Measurements from ENCODE around the gene SDK1.

DNA sequence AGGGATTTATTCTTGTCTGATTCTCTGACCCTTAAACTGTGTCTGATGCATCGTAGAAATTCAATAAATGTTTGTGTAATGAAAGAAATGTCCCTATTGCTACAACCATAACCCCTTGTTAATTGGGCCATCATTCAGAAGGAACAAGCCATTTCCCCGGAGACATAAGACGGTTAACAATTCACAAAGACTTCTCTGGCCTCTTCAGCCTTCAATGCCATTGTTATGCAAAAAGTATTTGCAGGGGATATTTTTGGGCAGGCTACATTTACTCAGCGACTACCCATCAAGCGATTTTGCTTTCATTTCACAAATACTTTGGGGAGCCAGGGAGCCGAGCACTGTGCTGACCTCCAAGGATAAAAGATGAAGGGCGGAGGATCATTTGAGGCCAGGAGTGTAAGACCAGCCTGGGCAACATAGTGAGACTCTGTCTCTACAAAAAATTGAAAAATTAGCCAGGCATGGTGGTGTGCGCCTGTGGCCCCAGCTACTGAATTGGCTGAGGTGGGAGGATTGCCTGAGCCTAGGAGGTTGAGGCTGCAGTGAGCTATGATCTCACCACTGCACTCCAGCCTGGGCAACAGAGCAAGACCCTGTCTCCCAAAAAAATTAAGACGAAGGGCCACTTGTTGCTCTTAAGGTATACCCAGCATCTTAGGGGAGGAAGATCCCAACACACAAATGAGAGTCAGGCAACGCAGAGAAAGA lies 20.0 kb upstream of the SDK1 start:
- TF ChIP-seq POLR2A (IDR thresholded peaks at IDR 0.05), result no peak
- TF ChIP-seq CTCF (IDR thresholded peaks at IDR 0.05), result no peak
